Measurements from ENCODE around the gene TMEM234. TPM values are rescaled to one million over a fixed set of nuclear protein-coding genes. Genes with fewer than 3 reads are reported as not detected.

TMEM234 gene
- total and polyA plus RNA-seq, 2 of the 13 experiments (the other 11 are each of a cell fraction or from before 2014, with no cell fraction given), result 6.1 to 9.0 TPM

DNA sequence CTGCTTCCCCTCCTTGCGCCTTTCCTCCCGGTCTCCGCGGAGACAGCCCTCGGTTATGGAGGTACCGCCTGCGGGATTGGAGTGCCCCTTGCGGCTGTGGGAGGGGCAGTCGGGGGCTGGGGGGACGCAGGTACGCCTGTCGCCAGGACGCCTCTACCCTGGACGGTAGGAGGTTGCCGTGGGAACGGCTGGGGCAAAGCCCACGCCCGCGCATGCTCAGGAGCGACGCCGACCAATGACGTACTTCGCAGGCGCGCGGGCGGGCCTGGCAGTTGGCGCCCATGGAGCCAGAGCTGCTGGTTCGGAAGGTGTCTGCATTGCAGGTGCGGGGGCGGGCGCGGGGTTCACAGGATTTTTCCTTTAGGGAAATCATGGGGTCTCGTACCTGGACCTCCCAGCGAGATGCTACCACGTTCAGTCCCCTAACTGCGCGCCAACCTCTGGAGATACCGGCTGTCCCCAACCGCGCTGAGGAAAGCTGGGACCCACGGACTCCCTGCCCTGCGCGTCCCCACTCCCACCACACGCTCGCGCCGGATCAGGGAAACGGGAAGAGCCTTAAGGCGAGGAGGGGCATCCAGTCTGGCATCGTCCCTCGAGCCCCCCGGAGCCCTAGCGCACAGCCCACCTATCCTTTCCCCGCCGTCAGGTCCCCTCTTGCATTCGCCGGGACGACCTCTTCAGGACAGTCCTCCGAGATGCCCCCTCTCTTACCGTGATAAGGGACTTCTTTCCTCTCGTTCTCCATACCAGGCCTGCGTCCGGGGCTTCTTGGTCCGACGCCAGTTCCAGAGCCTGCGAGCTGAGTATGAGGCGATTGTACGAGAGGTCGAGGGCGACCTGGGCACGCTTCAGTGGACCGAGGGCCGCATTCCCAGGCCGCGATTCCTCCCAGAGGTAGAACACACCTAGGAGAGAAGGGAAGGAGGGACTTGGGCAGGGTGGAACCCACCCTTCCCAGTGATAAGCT is 16.5 kb downstream of the TMEM234 start, which contains the start of gene IQCC (continued):
- TF ChIP-seq FUBP1 (CRISPR knock-in tag; IDR thresholded peaks at IDR 0.05; ENCODE audit: borderline replicate concordance) (no peak), ZNF691 (CRISPR knock-in tag; IDR thresholded peaks at IDR 0.05; ENCODE audit: borderline replicate concordance, low read depth) (no peak), CENPX (CRISPR knock-in tag; IDR thresholded peaks at IDR 0.05) (no peak), NCOA1 (CRISPR knock-in tag; IDR thresholded peaks at IDR 0.05) (peak; percentile 85), ZNF549 (CRISPR knock-in tag; IDR thresholded peaks at IDR 0.05) (no peak), TP53 (CRISPR knock-in tag; conservative IDR thresholded peaks at IDR 0.05) (no peak), ZNF776 (CRISPR knock-in tag; IDR thresholded peaks at IDR 0.05) (no peak), ZNF644 (CRISPR knock-in tag; IDR thresholded peaks at IDR 0.05; ENCODE audit: low read depth) (no peak), NFYB (CRISPR knock-in tag; IDR thresholded peaks at IDR 0.05) (peak; percentile 12; the same call in 1 of the 2 replicates), ZC3H13 (CRISPR knock-in tag; IDR thresholded peaks at IDR 0.05) (0 out of 2 replicates have a peak, but pooled peaks have one; percentile 45), RBM22 (optimal IDR thresholded peaks at IDR 0.05; ENCODE audit: low read length) (peak; percentile 80), ZNF501 (CRISPR knock-in tag; IDR thresholded peaks at IDR 0.05) (peak; percentile 72), HDAC2 (CRISPR knock-in tag; IDR thresholded peaks at IDR 0.05) (no peak), MED1 (CRISPR knock-in tag; IDR thresholded peaks at IDR 0.05) (no peak), ZNF761 (CRISPR knock-in tag; conservative IDR thresholded peaks at IDR 0.05) (0 out of 2 replicates have a peak, but pooled peaks have one; percentile 27), ADNP (CRISPR knock-in tag; IDR thresholded peaks at IDR 0.05) (no peak), ZIK1 (CRISPR knock-in tag; IDR thresholded peaks at IDR 0.05; ENCODE audit: borderline replicate concordance, low read depth) (0 out of 2 replicates have a peak, but pooled peaks have one; percentile 22), REL (CRISPR knock-in tag; conservative IDR thresholded peaks at IDR 0.05) (peak; percentile 44; the same call in 1 of the 2 replicates), ZNF678 (CRISPR knock-in tag; IDR thresholded peaks at IDR 0.05) (no peak)
- TF ChIP-seq, protein P1, sequence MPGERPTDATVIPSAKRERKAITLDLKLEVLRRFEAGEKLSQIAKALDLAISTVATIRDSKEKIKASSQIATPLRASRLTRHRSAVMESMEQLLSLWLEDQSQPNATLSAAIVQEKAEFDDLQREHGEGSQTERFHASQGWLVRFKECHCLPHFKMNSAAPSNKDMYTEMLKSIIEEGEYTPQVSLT (CRISPR knock-in tag; IDR thresholded peaks at IDR 0.05; ENCODE audit: borderline replicate concordance, low read depth), result no peak
- TF ChIP-seq, protein P2, sequence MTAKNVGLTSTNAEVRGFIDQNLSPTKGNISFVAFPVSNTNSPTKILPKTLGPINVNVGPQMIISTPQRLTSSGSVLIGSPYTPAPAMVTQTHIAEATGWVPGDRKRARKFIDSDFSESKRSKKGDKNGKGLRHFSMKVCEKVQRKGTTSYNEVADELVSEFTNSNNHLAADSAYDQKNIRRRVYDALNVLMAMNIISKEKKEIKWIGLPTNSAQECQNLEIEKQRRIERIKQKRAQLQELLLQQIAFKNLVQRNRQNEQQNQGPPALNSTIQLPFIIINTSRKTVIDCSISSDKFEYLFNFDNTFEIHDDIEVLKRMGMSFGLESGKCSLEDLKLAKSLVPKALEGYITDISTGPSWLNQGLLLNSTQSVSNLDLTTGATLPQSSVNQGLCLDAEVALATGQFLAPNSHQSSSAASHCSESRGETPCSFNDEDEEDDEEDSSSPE (CRISPR knock-in tag; IDR thresholded peaks at IDR 0.05), result peak; percentile 90
- TF ChIP-seq, protein P3, sequence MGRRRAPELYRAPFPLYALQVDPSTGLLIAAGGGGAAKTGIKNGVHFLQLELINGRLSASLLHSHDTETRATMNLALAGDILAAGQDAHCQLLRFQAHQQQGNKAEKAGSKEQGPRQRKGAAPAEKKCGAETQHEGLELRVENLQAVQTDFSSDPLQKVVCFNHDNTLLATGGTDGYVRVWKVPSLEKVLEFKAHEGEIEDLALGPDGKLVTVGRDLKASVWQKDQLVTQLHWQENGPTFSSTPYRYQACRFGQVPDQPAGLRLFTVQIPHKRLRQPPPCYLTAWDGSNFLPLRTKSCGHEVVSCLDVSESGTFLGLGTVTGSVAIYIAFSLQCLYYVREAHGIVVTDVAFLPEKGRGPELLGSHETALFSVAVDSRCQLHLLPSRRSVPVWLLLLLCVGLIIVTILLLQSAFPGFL (CRISPR knock-in tag; IDR thresholded peaks at IDR 0.05), result no peak
- TF ChIP-seq, protein P4, sequence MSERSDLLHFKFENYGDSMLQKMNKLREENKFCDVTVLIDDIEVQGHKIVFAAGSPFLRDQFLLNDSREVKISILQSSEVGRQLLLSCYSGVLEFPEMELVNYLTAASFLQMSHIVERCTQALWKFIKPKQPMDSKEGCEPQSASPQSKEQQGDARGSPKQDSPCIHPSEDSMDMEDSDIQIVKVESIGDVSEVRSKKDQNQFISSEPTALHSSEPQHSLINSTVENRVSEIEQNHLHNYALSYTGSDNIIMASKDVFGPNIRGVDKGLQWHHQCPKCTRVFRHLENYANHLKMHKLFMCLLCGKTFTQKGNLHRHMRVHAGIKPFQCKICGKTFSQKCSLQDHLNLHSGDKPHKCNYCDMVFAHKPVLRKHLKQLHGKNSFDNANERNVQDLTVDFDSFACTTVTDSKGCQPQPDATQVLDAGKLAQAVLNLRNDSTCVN (CRISPR knock-in tag; IDR thresholded peaks at IDR 0.05; ENCODE audit: borderline replicate concordance), result no peak
